GM18870 (cell line): ENCODE measurements around the gene TBCD.

Source experiments
- ATAC-seq: cut with Tn5 transposase; IDR thresholded peaks from one replicate; pipeline ENCODE4 v1.9.1; 2021; ENCODE audit warnings: moderate library complexity; ENCODE audit not compliant: unreplicated experiment

The TBCD gene

DNA sequence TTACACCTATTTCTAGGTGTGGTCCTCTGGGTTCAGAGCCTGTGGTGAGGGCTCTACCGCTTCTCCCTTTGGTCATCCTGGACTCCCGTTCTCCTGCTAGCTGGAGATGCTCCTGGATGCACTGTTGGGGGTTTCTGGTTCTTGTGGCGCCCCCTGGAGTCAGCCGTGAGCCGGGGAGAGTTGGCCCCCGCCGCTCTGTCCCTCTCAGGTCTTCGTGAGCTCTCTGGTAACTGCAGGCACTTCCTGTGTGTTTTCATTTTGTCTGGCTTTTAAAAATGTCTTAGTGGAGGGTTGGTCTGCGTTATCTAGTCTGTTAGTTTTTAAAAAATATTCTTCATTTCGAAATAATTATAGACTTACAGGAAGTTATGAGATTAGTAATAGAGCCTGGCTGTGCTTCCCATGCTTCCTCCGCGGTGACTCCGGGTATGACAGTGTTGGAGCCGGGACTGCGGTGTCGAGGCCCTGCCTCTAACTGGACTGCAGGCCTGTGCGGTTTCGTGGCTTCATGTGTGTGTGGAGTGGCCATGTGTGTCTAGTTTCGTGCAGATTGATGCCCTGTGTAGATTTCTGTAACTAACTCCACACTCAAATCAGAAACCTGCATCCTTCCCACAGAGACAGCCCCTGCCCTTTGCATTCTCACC, 166.0 kb downstream of the TBCD start:
- ATAC-seq: no peak

DNA sequence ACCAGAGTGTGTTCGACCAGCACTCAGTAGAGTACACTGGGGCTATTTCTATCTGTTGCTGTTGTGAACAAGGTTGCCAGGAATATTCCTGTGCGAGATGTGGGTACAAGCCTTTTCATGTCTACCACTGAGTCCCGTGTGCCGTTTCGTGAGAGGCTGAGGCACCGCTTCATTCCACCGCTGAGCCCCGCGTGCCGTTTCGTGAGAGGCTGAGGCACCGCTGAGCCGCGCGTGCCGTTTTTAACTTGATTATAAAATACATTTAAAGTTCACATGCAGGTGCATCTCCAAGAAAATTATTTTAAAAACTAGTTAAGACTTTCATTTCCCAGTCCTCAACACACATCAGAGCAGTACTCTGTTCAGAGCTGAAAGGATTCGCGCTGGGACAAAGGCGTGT, 166.6 kb downstream of the TBCD start:
- ATAC-seq: no peak

GRCh38 chr17:82920150-82920549, 168.3 kb downstream of the TBCD start:
- ATAC-seq: no peak

DNA sequence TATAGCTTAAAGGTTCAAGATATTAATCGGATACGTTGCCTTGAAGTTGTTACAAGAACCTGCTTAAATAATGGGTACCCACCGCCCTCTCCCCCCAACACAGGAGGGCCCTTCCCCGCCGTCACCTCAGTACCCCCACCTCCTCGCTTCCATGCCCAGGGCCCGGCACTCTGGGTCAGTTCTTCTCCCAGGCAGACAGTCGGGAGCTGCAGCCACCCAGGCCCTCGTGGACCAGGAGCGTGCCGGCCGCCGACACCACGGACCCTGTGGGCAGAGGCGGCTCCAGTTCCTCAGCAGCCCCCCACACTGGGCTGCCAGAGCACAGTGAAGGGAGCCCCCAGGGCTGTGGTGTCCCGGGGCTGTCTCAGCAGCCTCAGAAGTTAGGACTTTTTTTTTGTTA, 168.8 kb downstream of the TBCD start:
- no peak for ATAC-seq

- no peak for ATAC-seq
These were observed 169.6 kb downstream of the TBCD start for GRCh38 chr17:82921426-82921825.

- ATAC-seq: no peak
These were observed 170.8 kb downstream of the TBCD start for GRCh38 chr17:82922646-82923045.

- no peak for ATAC-seq
These were observed 171.7 kb downstream of the TBCD start for GRCh38 chr17:82923366-82924113.

GRCh38 chr17:82924214-82924613, 172.3 kb downstream of the TBCD start:
- no peak for ATAC-seq

GRCh38 chr17:82924812-82925211, 172.9 kb downstream of the TBCD start:
- ATAC-seq: no peak

DNA sequence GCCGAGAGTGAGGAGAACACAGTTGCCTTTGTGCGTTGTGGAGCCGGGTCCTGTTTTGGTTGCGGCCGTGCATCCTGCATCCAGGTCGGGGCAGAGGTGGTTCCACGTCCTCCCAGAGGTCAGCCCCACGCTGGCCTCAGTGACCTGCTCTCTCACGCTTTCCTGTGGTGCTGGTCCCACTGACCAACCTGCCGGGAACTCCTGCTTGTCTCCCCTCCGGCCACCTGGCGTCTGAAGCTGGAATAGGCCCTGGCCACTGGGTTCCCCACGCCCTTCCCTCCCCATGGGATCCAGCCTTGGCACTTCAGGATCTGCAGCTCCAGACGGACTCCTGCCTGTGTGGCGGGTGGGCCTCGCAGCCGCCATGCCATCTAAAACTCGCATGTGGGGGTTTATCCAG, 173.5 kb downstream of the TBCD start:
- no peak for ATAC-seq

DNA sequence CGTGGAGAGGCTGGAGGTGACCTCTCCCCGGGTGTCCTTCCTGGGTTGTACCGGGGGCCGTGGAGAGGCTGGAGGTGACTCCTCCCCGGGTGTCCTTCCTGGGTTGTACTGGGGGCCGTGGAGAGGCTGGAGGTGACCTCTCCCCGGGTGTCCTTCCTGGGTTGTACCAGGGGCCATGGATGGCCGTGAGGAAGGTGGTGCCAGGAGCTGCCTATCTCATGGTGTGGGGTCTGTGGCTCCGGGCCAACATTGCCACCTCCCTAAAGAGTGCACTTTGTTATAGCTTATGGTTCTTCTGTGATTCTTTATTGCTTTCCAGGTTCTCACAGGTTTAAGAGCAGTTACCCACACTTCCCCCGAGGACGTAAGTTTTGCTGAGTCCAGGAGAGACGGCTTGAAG, 174.2 kb downstream of the TBCD start:
- no peak for ATAC-seq

DNA sequence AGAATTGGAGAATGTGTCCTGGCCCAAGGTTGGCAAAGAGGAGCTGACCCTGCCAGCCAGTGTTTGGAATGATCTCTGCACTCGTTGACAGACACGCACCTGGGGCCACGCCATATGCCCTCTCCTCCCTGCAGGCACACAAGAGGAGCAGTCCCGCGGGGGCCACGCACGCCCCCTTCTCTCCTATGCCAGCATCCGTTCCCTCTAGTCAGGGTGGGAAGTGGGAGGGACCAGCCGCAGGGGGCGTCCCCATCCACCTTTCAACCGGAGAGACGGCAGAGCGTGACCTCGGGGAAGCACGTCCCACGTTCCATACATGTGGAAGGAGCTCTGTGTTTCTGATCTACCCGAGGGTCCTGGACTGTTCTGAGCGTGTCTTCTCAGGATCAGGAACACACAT, 174.9 kb downstream of the TBCD start:
- no peak for ATAC-seq

DNA sequence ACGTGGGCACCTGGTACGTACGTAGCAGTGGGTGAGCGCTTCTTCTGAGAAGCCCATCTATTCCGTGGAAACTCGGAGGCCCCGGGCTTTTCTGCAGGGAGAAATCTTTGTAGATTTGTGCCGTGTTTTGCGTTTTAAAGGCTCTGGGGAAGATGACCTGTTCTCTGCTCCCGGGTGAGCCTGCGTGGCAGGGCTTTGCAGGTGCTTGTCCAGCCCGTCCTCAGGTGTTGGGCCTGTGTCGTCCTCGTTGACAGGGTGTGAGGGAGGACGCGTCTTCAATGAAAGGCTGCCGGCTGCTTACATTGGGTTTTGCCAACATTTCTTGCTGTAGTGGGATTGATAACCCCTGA, 175.4 kb downstream of the TBCD start:
- ATAC-seq: no peak

GRCh38 chr17:82927661-82928601, 176.1 kb downstream of the TBCD start:
- no peak for ATAC-seq

DNA sequence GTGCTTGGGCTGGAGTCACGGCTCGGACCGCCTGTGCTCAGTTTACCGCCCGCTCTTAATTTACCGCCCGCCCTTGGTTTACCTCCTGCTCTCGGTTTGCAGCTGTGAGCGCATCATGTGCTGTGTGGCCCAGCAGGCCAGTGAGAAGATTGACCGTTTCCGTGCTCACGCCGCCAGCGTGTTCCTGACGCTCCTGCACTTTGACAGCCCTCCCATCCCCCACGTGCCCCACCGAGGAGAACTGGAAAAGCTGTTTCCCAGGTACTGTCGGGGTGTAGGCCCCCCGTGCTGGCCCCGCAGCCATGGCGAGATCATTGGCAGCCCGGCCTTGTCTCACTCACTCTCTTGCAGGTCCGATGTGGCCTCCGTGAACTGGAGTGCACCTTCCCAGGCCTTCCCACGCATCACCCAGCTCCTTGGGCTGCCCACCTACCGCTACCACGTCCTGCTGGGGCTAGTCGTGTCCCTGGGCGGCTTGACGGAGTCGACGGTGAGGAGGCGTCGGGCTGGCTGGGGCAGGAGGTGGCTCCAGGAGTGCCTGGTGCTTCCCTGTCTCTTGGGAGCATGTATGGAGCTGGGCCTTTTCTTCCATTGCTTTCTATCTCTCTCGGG, 177.3 kb downstream of the TBCD start:
- no peak for ATAC-seq

DNA sequence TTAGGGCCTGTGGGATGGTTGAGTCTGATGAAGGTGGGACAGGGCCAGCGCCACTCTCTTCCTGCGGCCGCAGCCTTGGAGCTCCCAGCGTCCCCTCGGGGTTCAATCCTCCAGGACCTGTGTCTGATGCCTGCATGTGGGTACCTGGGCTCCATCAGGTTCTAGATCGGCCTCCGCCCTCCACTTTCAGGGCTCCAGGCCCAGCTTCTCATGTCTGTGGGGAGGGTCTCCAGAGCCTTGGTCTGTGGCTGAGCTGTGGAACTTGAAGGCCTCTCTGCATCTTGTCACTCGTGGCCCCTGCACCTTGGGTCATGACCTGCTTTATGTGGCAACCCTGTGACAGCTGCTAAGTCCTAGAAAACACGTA, 177.8 kb downstream of the TBCD start:
- no peak for ATAC-seq

DNA sequence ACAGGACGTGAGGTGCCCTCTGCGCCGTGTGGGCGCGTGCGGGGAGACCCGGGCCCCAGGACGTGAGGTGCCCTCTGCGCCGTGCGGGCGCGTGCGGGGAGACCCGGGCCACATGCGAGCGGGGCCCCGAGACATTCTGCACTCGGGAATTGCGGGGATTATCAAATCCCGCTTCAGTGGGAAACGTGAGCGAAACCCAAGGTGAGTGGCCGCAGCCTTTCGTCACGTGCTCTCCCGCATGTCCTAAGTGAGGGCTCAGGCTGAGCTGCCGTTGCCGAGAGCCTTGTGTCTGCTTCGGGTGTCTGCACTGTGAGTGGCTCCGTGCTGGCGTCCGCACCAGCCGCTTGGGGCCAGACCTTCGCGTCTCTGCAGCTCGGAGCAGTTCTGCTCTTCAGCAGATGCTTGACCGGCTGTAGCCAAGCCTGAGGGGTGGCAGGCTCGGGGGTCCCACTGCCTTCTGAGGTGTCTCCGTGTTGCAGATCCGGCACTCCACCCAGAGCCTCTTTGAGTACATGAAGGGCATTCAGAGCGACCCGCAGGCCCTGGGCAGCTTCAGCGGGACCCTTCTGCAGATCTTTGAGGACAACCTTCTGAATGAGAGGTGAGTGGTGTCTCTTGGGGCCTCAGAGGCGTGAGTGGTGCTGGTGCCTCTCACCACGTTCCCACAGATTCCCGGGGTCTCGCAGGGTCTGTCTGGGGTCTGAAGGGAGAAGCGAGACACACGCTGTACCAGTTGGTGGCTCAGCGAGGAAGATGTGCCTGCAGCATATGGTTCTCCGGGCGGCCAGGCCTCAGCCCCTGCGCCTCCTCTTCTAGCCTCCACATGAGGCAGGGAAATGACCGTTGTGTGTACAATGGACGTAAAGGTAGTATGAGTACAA, 178.4 kb downstream of the TBCD start:
- ATAC-seq: no peak

DNA sequence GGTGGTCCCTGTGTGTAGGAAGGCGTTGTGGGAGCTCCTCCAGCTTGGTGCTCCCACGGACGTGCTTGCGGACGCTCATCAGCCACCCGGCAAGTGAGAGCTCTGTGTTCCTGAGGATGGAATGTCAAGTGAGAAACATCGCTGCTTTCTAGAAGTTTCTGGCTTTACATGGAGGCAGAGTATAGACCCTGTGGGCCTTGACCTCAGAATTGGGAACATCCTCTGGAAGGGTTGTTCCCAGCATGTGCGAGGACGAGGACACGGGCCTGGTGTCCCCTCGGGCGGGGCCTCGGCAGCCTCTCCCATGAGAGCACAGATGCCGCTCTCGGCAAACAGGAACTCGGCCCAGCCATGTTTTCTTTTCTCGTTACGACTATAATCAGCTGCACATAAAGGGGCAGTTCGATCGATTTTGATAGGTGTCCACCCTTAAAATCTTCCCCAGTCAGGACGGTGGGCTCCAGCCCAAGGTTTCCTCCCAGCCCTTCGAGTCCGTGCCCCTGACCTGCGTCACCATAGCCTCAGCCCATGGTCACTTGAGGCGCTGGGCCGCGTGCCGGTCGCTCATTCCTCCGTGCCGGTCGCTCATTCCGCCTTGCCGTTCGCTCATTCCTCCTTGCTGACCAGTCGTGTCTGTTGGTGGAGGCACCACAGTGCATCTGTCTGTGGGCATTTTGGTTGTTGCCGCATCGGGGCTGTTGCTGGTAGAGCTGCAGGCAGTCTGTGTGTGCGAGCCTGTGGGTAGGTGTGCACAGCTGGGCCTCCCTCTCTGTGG, 179.2 kb downstream of the TBCD start:
- ATAC-seq: no peak

GRCh38 chr17:82931699-82932517, 180.0 kb downstream of the TBCD start:
- no peak for ATAC-seq
